Fibroblast of lung (primary cell): ENCODE results near the gene CHD9.

Source experiments
- EZH2 ChIP-seq: IDR thresholded peaks from 2 replicates; pipeline ENCODE4 v1.5.1; 2012; ENCODE audit warnings: low read length, control low read depth, mild to moderate bottlenecking; ENCODE audit errors: missing control alignments
- TF ChIP-seq, protein P1 (sequence below), 2 donors: IDR thresholded peaks in 1 of 2; conservative IDR thresholded peaks in 1 of 2; 1 replicate in 1 of 2; 2 replicates in 1 of 2; pipeline ENCODE4 v1.5.1; 2011 to 2012; ENCODE audit warnings: low read length in 2 of 2, control low read depth in 1 of 2, inconsistent platforms in 1 of 2, low read depth in 1 of 2, mild to moderate bottlenecking in 1 of 2

- TF ChIP-seq, protein P1, sequence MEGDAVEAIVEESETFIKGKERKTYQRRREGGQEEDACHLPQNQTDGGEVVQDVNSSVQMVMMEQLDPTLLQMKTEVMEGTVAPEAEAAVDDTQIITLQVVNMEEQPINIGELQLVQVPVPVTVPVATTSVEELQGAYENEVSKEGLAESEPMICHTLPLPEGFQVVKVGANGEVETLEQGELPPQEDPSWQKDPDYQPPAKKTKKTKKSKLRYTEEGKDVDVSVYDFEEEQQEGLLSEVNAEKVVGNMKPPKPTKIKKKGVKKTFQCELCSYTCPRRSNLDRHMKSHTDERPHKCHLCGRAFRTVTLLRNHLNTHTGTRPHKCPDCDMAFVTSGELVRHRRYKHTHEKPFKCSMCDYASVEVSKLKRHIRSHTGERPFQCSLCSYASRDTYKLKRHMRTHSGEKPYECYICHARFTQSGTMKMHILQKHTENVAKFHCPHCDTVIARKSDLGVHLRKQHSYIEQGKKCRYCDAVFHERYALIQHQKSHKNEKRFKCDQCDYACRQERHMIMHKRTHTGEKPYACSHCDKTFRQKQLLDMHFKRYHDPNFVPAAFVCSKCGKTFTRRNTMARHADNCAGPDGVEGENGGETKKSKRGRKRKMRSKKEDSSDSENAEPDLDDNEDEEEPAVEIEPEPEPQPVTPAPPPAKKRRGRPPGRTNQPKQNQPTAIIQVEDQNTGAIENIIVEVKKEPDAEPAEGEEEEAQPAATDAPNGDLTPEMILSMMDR (conservative IDR thresholded peaks at IDR 0.05 in 1 of 2, IDR thresholded peaks at IDR 0.05 in 1 of 2; ENCODE audit: low read depth in 1 of 2, low read length in 2 of 2): no peak
- TF ChIP-seq EZH2: no peak
Observed at GRCh38 chr16:53121661-53122060, 66.9 kb downstream of the CHD9 start.
